ENCODE results near the gene SPHK1.

- TF ChIP-seq, protein P1, sequence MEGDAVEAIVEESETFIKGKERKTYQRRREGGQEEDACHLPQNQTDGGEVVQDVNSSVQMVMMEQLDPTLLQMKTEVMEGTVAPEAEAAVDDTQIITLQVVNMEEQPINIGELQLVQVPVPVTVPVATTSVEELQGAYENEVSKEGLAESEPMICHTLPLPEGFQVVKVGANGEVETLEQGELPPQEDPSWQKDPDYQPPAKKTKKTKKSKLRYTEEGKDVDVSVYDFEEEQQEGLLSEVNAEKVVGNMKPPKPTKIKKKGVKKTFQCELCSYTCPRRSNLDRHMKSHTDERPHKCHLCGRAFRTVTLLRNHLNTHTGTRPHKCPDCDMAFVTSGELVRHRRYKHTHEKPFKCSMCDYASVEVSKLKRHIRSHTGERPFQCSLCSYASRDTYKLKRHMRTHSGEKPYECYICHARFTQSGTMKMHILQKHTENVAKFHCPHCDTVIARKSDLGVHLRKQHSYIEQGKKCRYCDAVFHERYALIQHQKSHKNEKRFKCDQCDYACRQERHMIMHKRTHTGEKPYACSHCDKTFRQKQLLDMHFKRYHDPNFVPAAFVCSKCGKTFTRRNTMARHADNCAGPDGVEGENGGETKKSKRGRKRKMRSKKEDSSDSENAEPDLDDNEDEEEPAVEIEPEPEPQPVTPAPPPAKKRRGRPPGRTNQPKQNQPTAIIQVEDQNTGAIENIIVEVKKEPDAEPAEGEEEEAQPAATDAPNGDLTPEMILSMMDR (IDR thresholded peaks at IDR 0.05): no peak
- TF ChIP-seq, protein P2, sequence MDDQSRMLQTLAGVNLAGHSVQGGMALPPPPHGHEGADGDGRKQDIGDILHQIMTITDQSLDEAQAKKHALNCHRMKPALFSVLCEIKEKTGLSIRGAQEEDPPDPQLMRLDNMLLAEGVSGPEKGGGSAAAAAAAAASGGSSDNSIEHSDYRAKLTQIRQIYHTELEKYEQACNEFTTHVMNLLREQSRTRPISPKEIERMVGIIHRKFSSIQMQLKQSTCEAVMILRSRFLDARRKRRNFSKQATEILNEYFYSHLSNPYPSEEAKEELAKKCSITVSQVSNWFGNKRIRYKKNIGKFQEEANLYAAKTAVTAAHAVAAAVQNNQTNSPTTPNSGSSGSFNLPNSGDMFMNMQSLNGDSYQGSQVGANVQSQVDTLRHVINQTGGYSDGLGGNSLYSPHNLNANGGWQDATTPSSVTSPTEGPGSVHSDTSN (IDR thresholded peaks at IDR 0.05): no peak
Measured at GRCh38 chr17:76351526-76352071, 32.8 kb upstream of the SPHK1 start.
